Transverse colon (tissue), 4 donors: ENCODE data around the gene GNAQ. TPM values are rescaled to one million over a fixed set of nuclear protein-coding genes. Genes with fewer than 3 reads are reported as not detected.
"Not testable (repeated sequence)": the region's sequence is repeated elsewhere in the genome, so short reads cannot be mapped to it uniquely, and the experiment has no call there.

Source experiments
- DNase-seq: peaks from one replicate; pipeline ENCODE4 v3.0.0-alpha.2; 2019
- H3K27ac ChIP-seq, 4 donors: fragments of 200-600 bp; sonication (generic); 2 replicates each; pipeline ENCODE4 v1.5.1; 2016 to 2018; ENCODE audit warnings: inconsistent platforms in 4 of 4
- H3K27me3 ChIP-seq: fragments of 200-600 bp; sonication (generic); 2 replicates; pipeline ENCODE4 v1.5.1; 2017; ENCODE audit warnings: inconsistent platforms
- H3K36me3 ChIP-seq, 4 donors: fragments of 200-600 bp; sonication (generic); 2 replicates each; pipeline ENCODE4 v1.5.1; 2017 to 2019; ENCODE audit warnings: inconsistent platforms in 4 of 4
- H3K4me1 ChIP-seq, 4 donors: fragments of 200-600 bp; sonication (generic); 2 replicates each; pipeline ENCODE4 v1.5.1; 2017 to 2020; ENCODE audit warnings: inconsistent platforms in 4 of 4
- H3K4me3 ChIP-seq, 4 donors: fragments of 200-600 bp; sonication (generic); 1 replicate in 1 of 4; 2 replicates in 3 of 4; pipeline versions ENCODE4 v1.5.1 to v1.6.1; 2017 to 2019; ENCODE audit warnings: inconsistent platforms in 4 of 4
- H3K9me3 ChIP-seq, 2 donors: fragments of 200-600 bp; sonication (generic); 2 replicates each; pipeline ENCODE4 v1.5.1; 2017 to 2019; ENCODE audit warnings: inconsistent platforms in 2 of 2
- EP300 ChIP-seq: sonication (generic); formaldehyde crosslinking; IDR thresholded peaks from one replicate; pipeline ENCODE4 v1.6.1; 2017; ENCODE audit warnings: antibody characterized with exemption, low read depth
- POLR2A ChIP-seq: fragments of 450-650 bp; IDR thresholded peaks from one replicate; pipeline ENCODE4 v1.6.1; 2016; ENCODE audit warnings: antibody characterized with exemption, mild to moderate bottlenecking, moderate library complexity
- POLR2AphosphoS5 ChIP-seq, 3 donors: sonication (generic); formaldehyde crosslinking; IDR thresholded peaks; one replicate each; pipeline ENCODE4 v1.6.1; 2016; ENCODE audit warnings: antibody characterized with exemption in 3 of 3
- WGBS, 2 donors: methylation state at CpG; one replicate each; pipeline ENCODE4 v1.1.5; 2018; ENCODE audit warnings: low coverage in 1 of 2; 5-methylcytosine and 5-hydroxymethylcytosine counted together
- in situ Hi-C, 4 donors: fragments of 200-750 bp; cut with MboI; loops; one replicate each; pipeline versions ENCODE4 v1.15.0 to v1.15.1; 2017; ENCODE audit warnings: low sequenced_read_pairs in 3 of 4, low pct_ligation_motif_present in 1 of 4, low pct_unique_long_range_greater_than_20kb in 1 of 4
- intact Hi-C: fragments of 100-400 bp; cut with DNase I; formaldehyde crosslinking; loops from one replicate; pipeline ENCODE4 v1.15.1; 2023; ENCODE audit warnings: low total_unique reads
- total RNA-seq, 4 donors: library from RNA; depleted of rRNA; stranded (reverse); fragments of >200 nt; gene quantifications; one replicate each; pipeline ENCODE4 v1.1.0, GENCODE V29; 2016
- TF ChIP-seq, protein P1 (sequence below), 5 experiments: fragments of 200-600 bp in 3 of 5; fragments of 450-650 bp in 2 of 5; sonication (generic) in 3 of 5; IDR thresholded peaks; 1 replicate in 2 of 5; 2 replicates in 3 of 5; pipeline ENCODE4 v1.5.1; 2016 to 2017; ENCODE audit warnings: antibody characterized with exemption in 5 of 5, inconsistent platforms in 3 of 5, mild to moderate bottlenecking in 2 of 5, moderate library complexity in 1 of 5

Gene GNAQ
- total RNA-seq, 4 donors from 2014 or later, result 36.3 to 54.9 (median 47.1) TPM

DNA sequence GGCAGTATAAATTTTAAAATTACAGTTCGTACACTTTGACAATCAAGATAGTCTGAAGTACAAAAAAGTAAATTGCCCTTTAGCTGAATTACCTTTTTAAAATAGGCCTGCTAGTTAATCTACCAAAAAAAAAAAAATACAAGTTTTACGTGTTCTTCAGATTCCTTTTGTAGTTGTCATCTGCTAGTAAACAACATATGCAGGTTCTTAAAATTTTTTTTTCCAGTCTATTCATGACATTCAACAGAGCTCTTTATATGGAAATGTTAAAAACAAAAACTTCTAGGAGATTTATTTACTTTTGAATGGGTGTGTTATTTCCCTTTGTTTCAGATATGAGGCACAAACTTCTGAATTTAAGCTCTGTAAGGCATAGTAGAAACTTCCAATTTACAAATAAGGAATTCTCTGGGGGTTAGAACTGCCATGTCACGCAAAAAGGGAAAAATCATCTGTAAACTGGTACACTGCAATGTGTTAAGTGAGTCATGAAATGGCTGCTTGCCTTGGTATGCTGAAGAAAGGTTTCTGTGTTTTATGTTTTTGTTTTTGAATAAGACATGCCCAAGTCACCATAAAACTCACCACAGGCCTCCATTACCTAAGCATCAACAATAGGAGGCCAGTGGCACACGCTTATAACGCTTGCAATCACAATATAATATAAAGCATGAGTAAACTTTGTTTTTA, 313.9 kb downstream of the GNAQ start:
- in situ Hi-C loops, H3K4me1 ChIP-seq, H3K9me3 ChIP-seq, H3K36me3 ChIP-seq, DNase-seq, H3K4me3 ChIP-seq, intact Hi-C loops, H3K27me3 ChIP-seq: not testable (repeated sequence)
- TF ChIP-seq POLR2AphosphoS5 (IDR thresholded peaks at IDR 0.05), result peak in 1 of 3 donors; percentile 19
- 55 to 65% methylated on average over 5 of the region's 5 CpGs for WGBS, 2 donors
- peak overlapping the region in 3 of 4 donors; percentile 20 to 36 (median 32) for H3K27ac ChIP-seq

DNA sequence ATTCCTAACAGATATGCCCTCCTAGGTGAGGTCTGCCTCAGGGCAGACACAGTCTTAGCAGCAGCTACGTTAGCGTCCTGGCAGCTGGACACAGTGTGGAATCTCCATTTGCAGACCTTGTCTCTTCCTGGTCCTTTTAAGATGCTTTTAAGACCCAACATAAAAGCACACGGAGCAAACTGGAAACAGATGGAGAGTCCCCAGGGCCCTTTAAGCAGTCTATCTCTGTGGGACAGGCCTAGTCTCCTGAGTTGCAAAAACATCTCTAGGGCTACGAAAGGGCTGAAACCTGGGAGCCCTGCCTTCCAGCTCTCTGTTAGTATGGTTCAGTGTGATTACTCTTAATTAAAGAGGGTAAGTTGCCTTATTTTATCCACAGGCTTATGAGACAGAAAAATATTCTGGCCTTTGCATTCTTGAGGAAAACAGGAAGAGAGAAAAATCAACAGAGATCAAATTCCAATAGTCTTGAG, 317.5 kb downstream of the GNAQ start:
- TF ChIP-seq POLR2AphosphoS5 (IDR thresholded peaks at IDR 0.05), result no peak
- no peak for TF ChIP-seq POLR2A
- TF ChIP-seq EP300, result no peak
- TF ChIP-seq, protein P1, sequence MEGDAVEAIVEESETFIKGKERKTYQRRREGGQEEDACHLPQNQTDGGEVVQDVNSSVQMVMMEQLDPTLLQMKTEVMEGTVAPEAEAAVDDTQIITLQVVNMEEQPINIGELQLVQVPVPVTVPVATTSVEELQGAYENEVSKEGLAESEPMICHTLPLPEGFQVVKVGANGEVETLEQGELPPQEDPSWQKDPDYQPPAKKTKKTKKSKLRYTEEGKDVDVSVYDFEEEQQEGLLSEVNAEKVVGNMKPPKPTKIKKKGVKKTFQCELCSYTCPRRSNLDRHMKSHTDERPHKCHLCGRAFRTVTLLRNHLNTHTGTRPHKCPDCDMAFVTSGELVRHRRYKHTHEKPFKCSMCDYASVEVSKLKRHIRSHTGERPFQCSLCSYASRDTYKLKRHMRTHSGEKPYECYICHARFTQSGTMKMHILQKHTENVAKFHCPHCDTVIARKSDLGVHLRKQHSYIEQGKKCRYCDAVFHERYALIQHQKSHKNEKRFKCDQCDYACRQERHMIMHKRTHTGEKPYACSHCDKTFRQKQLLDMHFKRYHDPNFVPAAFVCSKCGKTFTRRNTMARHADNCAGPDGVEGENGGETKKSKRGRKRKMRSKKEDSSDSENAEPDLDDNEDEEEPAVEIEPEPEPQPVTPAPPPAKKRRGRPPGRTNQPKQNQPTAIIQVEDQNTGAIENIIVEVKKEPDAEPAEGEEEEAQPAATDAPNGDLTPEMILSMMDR (IDR thresholded peaks at IDR 0.05), result no peak
- Histone ChIP-seq H3K36me3 (no peaks in the 10 kb centered on the region), H3K9me3 (no peaks in the 10 kb centered on the region), H3K4me3 (no peak overlapping the region), H3K27me3 (no peaks in the 10 kb centered on the region), H3K4me1 (peaks cover 0 to 10% (median 5%) of the 10 kb centered on the region in 4 donors), H3K27ac (no peak overlapping the region)
- in situ Hi-C loops (no loop called here), intact Hi-C loops (no loop called here)
- no peak for DNase-seq
- 57 to 88% methylated on average over 2 to 4 of the region's 4 CpGs for WGBS, 2 donors

DNA sequence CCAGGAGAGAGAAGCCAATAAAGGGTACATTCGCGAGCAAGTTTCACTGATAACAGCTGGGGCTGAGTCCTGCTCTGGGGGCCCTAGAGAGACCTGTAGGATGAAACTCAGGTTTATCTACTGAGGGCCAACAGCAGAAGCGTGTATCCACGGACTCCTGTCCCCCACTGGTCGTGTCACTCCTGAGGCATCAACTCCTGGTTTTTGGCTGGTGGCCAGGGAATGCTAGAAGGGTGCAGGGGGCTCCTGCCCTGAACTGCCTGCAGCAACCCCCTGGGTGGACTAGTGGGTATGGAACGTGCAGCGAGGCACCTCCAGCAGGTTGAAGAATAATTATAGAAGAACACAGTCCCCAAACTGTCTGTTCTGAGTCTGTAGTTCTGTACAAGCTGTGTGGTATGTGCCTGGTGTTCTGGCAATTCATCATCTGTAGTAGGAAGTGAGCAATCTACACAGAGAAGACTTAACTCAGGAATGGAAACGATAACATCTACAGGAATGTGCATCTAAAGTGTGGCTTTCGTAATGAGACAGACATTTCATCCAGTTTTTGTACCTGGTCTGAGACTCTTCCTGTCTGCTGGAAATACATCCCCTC, 319.0 kb downstream of the GNAQ start:
- in situ Hi-C loops (no loop called here), intact Hi-C loops (no loop called here)
- no peak for DNase-seq
- WGBS, 2 donors, result 70% methylated on average over 9 of the region's 9 CpGs; no CpG with 5 or more reads in 1 of the 2 donors
- H3K4me1 ChIP-seq, result peaks cover 0 to 8% (median 2%) of the 10 kb centered on the region in 4 donors
- no peaks in the 10 kb centered on the region for H3K27me3 ChIP-seq
- H3K27ac ChIP-seq, result no peak overlapping the region
- no peaks in the 10 kb centered on the region for H3K36me3 ChIP-seq
- no peak overlapping the region for H3K4me3 ChIP-seq
- H3K9me3 ChIP-seq, result no peaks in the 10 kb centered on the region
- TF ChIP-seq, protein P1 (IDR thresholded peaks at IDR 0.05), result no peak
- no peak for TF ChIP-seq POLR2AphosphoS5 (IDR thresholded peaks at IDR 0.05)
- TF ChIP-seq POLR2A, result no peak
- TF ChIP-seq EP300, result no peak

DNA sequence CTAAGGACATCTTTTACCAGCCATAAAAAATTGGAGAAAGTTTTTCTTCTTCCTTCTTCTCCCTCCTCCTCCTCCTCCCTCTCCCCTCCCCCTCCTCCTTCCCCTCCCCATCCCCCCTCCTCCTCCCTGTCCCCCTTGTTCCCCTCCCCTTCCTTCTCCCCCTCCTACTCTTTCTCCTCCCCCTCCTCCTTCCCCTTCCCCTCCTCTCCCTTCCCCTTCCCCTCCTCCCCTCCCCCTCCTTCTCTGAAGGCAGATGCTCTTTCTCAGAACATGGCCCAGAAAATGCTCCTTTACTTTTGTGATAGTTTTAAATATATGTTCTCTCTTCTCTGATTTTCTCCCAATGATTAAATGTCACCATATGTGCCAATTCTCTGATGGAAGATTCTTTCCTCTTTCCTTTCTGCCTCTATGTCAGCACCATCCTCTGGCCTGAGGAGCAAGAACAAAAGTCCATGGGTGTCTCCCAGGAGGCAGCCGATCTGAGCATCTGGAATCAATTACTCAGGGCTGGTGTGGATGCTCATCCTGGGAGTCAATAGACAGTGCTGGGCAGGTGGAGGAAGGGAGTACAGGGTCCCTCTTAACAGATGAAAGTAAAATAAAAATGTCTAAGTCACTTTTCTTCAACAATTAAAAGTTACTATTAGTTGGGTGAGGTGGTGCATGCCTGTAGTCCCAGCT, 320.5 kb downstream of the GNAQ start:
- in situ Hi-C loops, result no loop called here
- no peaks in the 10 kb centered on the region for H3K9me3 ChIP-seq
- H3K4me1 ChIP-seq, result peaks cover 0 to 8% (median 2%) of the 10 kb centered on the region in 4 donors
- intact Hi-C loops, result no loop called here
- no peaks in the 10 kb centered on the region for H3K27me3 ChIP-seq
- no peak for TF ChIP-seq EP300
- no peak for TF ChIP-seq POLR2A
- TF ChIP-seq POLR2AphosphoS5 (IDR thresholded peaks at IDR 0.05), result no peak
- TF ChIP-seq, protein P1 (IDR thresholded peaks at IDR 0.05), result no peak
- DNase-seq, result no peak
- WGBS, 2 donors, result 88% methylated on average over 1 of the region's 1 CpG; no CpG with 5 or more reads in 1 of the 2 donors
- H3K4me3 ChIP-seq, result no peak overlapping the region
- no peak overlapping the region for H3K27ac ChIP-seq
- H3K36me3 ChIP-seq, result no peaks in the 10 kb centered on the region
